ENCODE results near the gene RAB25. TPM values are rescaled to one million over a fixed set of nuclear protein-coding genes. Genes with fewer than 3 reads are reported as not detected.

RAB25 gene
- total and polyA plus RNA-seq, 2 experiments from 2014 or later, result 71.1 to 106 TPM

GRCh38 chr1:156019946-156020292 lies 41.0 kb upstream of the RAB25 start:
- no peak for TF ChIP-seq EZH2phosphoT487 (IDR thresholded peaks at IDR 0.05; ENCODE audit: low read depth, severe bottlenecking, unreplicated experiment)
- no peak for TF ChIP-seq EZH2 (IDR thresholded peaks at IDR 0.05; ENCODE audit: borderline replicate concordance)
- TF ChIP-seq, protein P1, sequence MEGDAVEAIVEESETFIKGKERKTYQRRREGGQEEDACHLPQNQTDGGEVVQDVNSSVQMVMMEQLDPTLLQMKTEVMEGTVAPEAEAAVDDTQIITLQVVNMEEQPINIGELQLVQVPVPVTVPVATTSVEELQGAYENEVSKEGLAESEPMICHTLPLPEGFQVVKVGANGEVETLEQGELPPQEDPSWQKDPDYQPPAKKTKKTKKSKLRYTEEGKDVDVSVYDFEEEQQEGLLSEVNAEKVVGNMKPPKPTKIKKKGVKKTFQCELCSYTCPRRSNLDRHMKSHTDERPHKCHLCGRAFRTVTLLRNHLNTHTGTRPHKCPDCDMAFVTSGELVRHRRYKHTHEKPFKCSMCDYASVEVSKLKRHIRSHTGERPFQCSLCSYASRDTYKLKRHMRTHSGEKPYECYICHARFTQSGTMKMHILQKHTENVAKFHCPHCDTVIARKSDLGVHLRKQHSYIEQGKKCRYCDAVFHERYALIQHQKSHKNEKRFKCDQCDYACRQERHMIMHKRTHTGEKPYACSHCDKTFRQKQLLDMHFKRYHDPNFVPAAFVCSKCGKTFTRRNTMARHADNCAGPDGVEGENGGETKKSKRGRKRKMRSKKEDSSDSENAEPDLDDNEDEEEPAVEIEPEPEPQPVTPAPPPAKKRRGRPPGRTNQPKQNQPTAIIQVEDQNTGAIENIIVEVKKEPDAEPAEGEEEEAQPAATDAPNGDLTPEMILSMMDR (IDR thresholded peaks at IDR 0.05; ENCODE audit: poor library complexity), result no peak
- H3K27me3 ChIP-seq, result no peaks in the 10 kb centered on the region
- peak overlapping the region; percentile 80 for H3K4me2 ChIP-seq
- H4K20me1 ChIP-seq (ENCODE audit: insufficient read depth, poor library complexity, severe bottlenecking), result no peaks in the 10 kb centered on the region
- peak overlapping the region; percentile 65 for H3K4me3 ChIP-seq
- DNase-seq (ENCODE audit: low spot score), result no peak
- H3K79me2 ChIP-seq, result peaks cover 44% of the 10 kb centered on the region
- H3K9me2 ChIP-seq (replicated peaks; ENCODE audit: insufficient read depth), result no peaks in the 10 kb centered on the region
- peaks cover 10% of the 10 kb centered on the region for H3K4me1 ChIP-seq (ENCODE audit: insufficient read depth)
- H2AFZ ChIP-seq, result no peak overlapping the region
- no peaks in the 10 kb centered on the region for H3K9me3 ChIP-seq (ENCODE audit: low read depth)
- WGBS (ENCODE audit: low lambda C conversion rate, missing lambda C conversion rate), result 49% methylated on average over 8 of the region's 8 CpGs
- no peaks in the 10 kb centered on the region for H3K36me3 ChIP-seq (replicated peaks; ENCODE audit: insufficient read depth, low read depth)
- H3K27ac ChIP-seq, result peak overlapping the region; percentile 62

- 2% methylated on average over 25 of the region's 45 CpGs for WGBS (ENCODE audit: low lambda C conversion rate, missing lambda C conversion rate)
- Histone ChIP-seq H3K9me2 (replicated peaks; ENCODE audit: insufficient read depth) (no peaks in the 10 kb centered on the region), H3K4me3 (peak within 1 kb of the TSS; percentile 65), H2AFZ (peak within 1 kb of the TSS; percentile 78), H3K9me3 (ENCODE audit: low read depth) (no peaks in the 10 kb centered on the region), H3K27ac (peak within 1 kb of the TSS; percentile 62), H3K4me1 (ENCODE audit: insufficient read depth) (peaks cover 15% of the 10 kb centered on the region), H3K4me2 (peak within 1 kb of the TSS; percentile 80), H3K79me2 (peaks cover 42% of the 10 kb centered on the region), H4K20me1 (ENCODE audit: insufficient read depth, poor library complexity, severe bottlenecking) (no peaks in the 10 kb centered on the region), H3K36me3 (replicated peaks; ENCODE audit: insufficient read depth, low read depth) (no peaks in the 10 kb centered on the region), H3K27me3 (no peaks in the 10 kb centered on the region)
- no peak for TF ChIP-seq EZH2 (IDR thresholded peaks at IDR 0.05; ENCODE audit: borderline replicate concordance)
- no peak for TF ChIP-seq EZH2phosphoT487 (IDR thresholded peaks at IDR 0.05; ENCODE audit: low read depth, severe bottlenecking, unreplicated experiment)
- TF ChIP-seq, protein P1 (IDR thresholded peaks at IDR 0.05; ENCODE audit: poor library complexity), result no peak
- peak; percentile 93 for DNase-seq (ENCODE audit: low spot score)
Observed at GRCh38 chr1:156020293-156021092, 40.5 kb upstream of the RAB25 start, which contains the start of gene SSR2. TSS of gene SSR2 (minus strand) at chr1:156020951. CDS start at chr1:156020167, 784 bp downstream.

- H2AFZ ChIP-seq, result peak overlapping the region; percentile 78
- no peak overlapping the region for H3K27ac ChIP-seq
- H3K9me2 ChIP-seq (replicated peaks; ENCODE audit: insufficient read depth), result no peaks in the 10 kb centered on the region
- no peaks in the 10 kb centered on the region for H3K36me3 ChIP-seq (replicated peaks; ENCODE audit: insufficient read depth, low read depth)
- TF ChIP-seq EZH2phosphoT487 (IDR thresholded peaks at IDR 0.05; ENCODE audit: low read depth, severe bottlenecking, unreplicated experiment) (no peak), EZH2 (IDR thresholded peaks at IDR 0.05; ENCODE audit: borderline replicate concordance) (no peak)
- TF ChIP-seq, protein P1 (IDR thresholded peaks at IDR 0.05; ENCODE audit: poor library complexity), result no peak
- no peaks in the 10 kb centered on the region for H3K27me3 ChIP-seq
- no peak for DNase-seq (ENCODE audit: low spot score)
- no peaks in the 10 kb centered on the region for H3K9me3 ChIP-seq (ENCODE audit: low read depth)
- peaks cover 37% of the 10 kb centered on the region for H3K79me2 ChIP-seq
- H3K4me1 ChIP-seq (ENCODE audit: insufficient read depth), result peaks cover 17% of the 10 kb centered on the region
- 11% methylated on average over 4 of the region's 4 CpGs for WGBS (ENCODE audit: low lambda C conversion rate, missing lambda C conversion rate)
- no peaks in the 10 kb centered on the region for H4K20me1 ChIP-seq (ENCODE audit: insufficient read depth, poor library complexity, severe bottlenecking)
- no peak overlapping the region for H3K4me3 ChIP-seq
- peak overlapping the region; percentile 80 for H3K4me2 ChIP-seq
Observed at GRCh38 chr1:156021093-156021428, 39.9 kb upstream of the RAB25 start.
